Smooth muscle cell (in vitro differentiated cells): ENCODE data around the gene B9D2. TPM values are rescaled to one million over a fixed set of nuclear protein-coding genes. Genes with fewer than 3 reads are reported as not detected.
"Not testable (repeated sequence)": the region's sequence is repeated elsewhere in the genome, so short reads cannot be mapped to it uniquely, and the experiment has no call there.

Experiments used
- DNase-seq: peaks from one replicate; lab custom pipeline; 2025; ENCODE audit not compliant: unreplicated experiment; lab: John Stamatoyannopoulos, UW
- H2AFZ ChIP-seq: fragments of 200-600 bp; sonication (generic); 2 replicates; pipeline ENCODE4 v1.6.0; 2016; ENCODE audit warnings: antibody characterized with exemption, low read depth, mild to moderate bottlenecking
- H3F3A ChIP-seq: fragments of 200-600 bp; sonication (generic); 2 replicates; pipeline ENCODE4 v1.6.0; 2017; ENCODE audit warnings: antibody characterized with exemption, low read depth
- H3K27ac ChIP-seq: fragments of 200-600 bp; sonication (generic); 2 replicates; pipeline ENCODE4 v1.5.1; 2016; ENCODE audit warnings: low read depth, mild to moderate bottlenecking
- H3K27me3 ChIP-seq: fragments of 200-600 bp; sonication (generic); 2 replicates; pipeline ENCODE4 v1.6.1; 2016; ENCODE audit warnings: low read depth, mild to moderate bottlenecking
- H3K36me3 ChIP-seq: fragments of 200-600 bp; sonication (generic); 2 replicates; pipeline ENCODE4 v1.5.1; 2016; ENCODE audit warnings: low read depth
- H3K4me1 ChIP-seq: fragments of 200-600 bp; sonication (generic); 2 replicates; pipeline ENCODE4 v1.5.1; 2016; ENCODE audit warnings: low read depth
- H3K4me2 ChIP-seq: fragments of 200-600 bp; sonication (generic); 2 replicates; pipeline ENCODE4 v1.6.0; 2016; ENCODE audit warnings: mild to moderate bottlenecking
- H3K4me3 ChIP-seq: fragments of 200-600 bp; sonication (generic); 2 replicates; pipeline ENCODE4 v1.5.1; 2016; ENCODE audit warnings: mild to moderate bottlenecking
- H3K79me2 ChIP-seq: fragments of 200-600 bp; sonication (generic); 2 replicates; pipeline ENCODE4 v1.6.0; 2016; ENCODE audit warnings: low read depth, mild to moderate bottlenecking
- H3K9ac ChIP-seq: fragments of 200-600 bp; sonication (generic); 2 replicates; pipeline ENCODE4 v1.6.0; 2016; ENCODE audit warnings: low read depth
- H3K9me3 ChIP-seq: fragments of 200-600 bp; sonication (generic); replicated peaks from 2 replicates; pipeline ENCODE4 v1.5.1; 2016; ENCODE audit warnings: low read depth
- H4K20me1 ChIP-seq: fragments of 200-600 bp; sonication (generic); 2 replicates; pipeline ENCODE4 v1.6.0; 2016; ENCODE audit warnings: low read depth
- CTCF ChIP-seq: fragments of 200-600 bp; sonication (generic); IDR thresholded peaks from 2 replicates; pipeline ENCODE4 v1.5.1; 2017; ENCODE audit warnings: borderline replicate concordance, mild to moderate bottlenecking, antibody characterized with exemption; ENCODE audit not compliant: insufficient read depth, poor library complexity, severe bottlenecking
- WGBS: methylation state at CpG from one replicate; pipeline ENCODE4 v1.1.7; 2016; ENCODE audit warnings: low lambda C conversion rate; 5-methylcytosine and 5-hydroxymethylcytosine counted together
- polyA plus RNA-seq: library from polyadenylated mRNA; unstranded; fragments of >200 nt; fragmentation: Nextera tagmentation; extraction: Ambion mirVana; gene quantifications from 2 replicates; pipeline ENCODE4 v1.2.1, GENCODE V29; 2016
- total RNA-seq: library from RNA; depleted of rRNA; stranded (reverse); fragments of >200 nt; gene quantifications from 2 replicates; pipeline ENCODE4 v1.2.3, GENCODE V29; 2014

Gene B9D2
- total and polyA plus RNA-seq, 2 experiments from 2014 or later, result 1.6 to 12.2 TPM

- H3K9ac ChIP-seq, result peak overlapping the region; percentile 83
- no peaks in the 10 kb centered on the region for H3K27me3 ChIP-seq
- H3K4me2 ChIP-seq, result peak overlapping the region; percentile 94
- H3K4me3 ChIP-seq, result peak overlapping the region; percentile 76
- DNase-seq, result peak; percentile 42
- H3F3A ChIP-seq, result peaks cover 18% of the 10 kb centered on the region
- peak overlapping the region; percentile 37 for H3K27ac ChIP-seq
- no peaks in the 10 kb centered on the region for H3K9me3 ChIP-seq
- peaks cover 65% of the 10 kb centered on the region for H4K20me1 ChIP-seq
- peaks cover 3% of the 10 kb centered on the region for H3K36me3 ChIP-seq
- H3K4me1 ChIP-seq, result no peaks in the 10 kb centered on the region
- no peak overlapping the region for H2AFZ ChIP-seq
- under 1% methylated on average over 43 of the region's 58 CpGs for WGBS
- H3K79me2 ChIP-seq, result peaks cover 69% of the 10 kb centered on the region
- TF ChIP-seq CTCF, result no peak
These were observed 12.4 kb downstream of the B9D2 start for GRCh38 chr19:41351339-41352245.

- 4% methylated on average over 21 of the region's 22 CpGs for WGBS
- H2AFZ ChIP-seq, result no peak overlapping the region
- no peak for TF ChIP-seq CTCF
- H3F3A ChIP-seq, result peaks cover 17% of the 10 kb centered on the region
- H4K20me1 ChIP-seq, result peaks cover 72% of the 10 kb centered on the region
- H3K27ac ChIP-seq, result peak overlapping the region; percentile 37
- peak overlapping the region; percentile 76 for H3K4me3 ChIP-seq
- peaks cover 76% of the 10 kb centered on the region for H3K79me2 ChIP-seq
- no peaks in the 10 kb centered on the region for H3K9me3 ChIP-seq
- no peak for DNase-seq
- H3K27me3 ChIP-seq, result no peaks in the 10 kb centered on the region
- H3K9ac ChIP-seq, result peak overlapping the region; percentile 83
- no peaks in the 10 kb centered on the region for H3K4me1 ChIP-seq
- H3K4me2 ChIP-seq, result peak overlapping the region; percentile 94
- peaks cover 3% of the 10 kb centered on the region for H3K36me3 ChIP-seq
These were observed 13.1 kb downstream of the B9D2 start for GRCh38 chr19:41350735-41351338.

GRCh38 chr19:41346916-41347315, 17.0 kb downstream of the B9D2 start:
- not testable (repeated sequence) for H3K36me3 ChIP-seq, H3K4me2 ChIP-seq, H3K9ac ChIP-seq, H2AFZ ChIP-seq, H3K27me3 ChIP-seq, DNase-seq, H3K27ac ChIP-seq, H3K4me1 ChIP-seq, H3K4me3 ChIP-seq, H3K9me3 ChIP-seq
- WGBS, result 88% methylated on average over 9 of the region's 9 CpGs
- Histone ChIP-seq H3K79me2 (peaks cover 80% of the 10 kb centered on the region), H4K20me1 (peaks cover 97% of the 10 kb centered on the region), H3F3A (peaks cover 12% of the 10 kb centered on the region)

GRCh38 chr19:41344162-41344561, 19.8 kb downstream of the B9D2 start:
- WGBS, result 90% methylated on average over 2 of the region's 2 CpGs
- H3K79me2 ChIP-seq, result peaks cover 65% of the 10 kb centered on the region
- peaks cover 16% of the 10 kb centered on the region for H3F3A ChIP-seq
- peaks cover 3% of the 10 kb centered on the region for H3K36me3 ChIP-seq
- H3K4me3 ChIP-seq, result no peak overlapping the region
- no peaks in the 10 kb centered on the region for H3K9me3 ChIP-seq
- H3K9ac ChIP-seq, result no peak overlapping the region
- H3K4me2 ChIP-seq, result no peak overlapping the region
- no peaks in the 10 kb centered on the region for H3K27me3 ChIP-seq
- no peaks in the 10 kb centered on the region for H3K4me1 ChIP-seq
- TF ChIP-seq CTCF, result no peak
- H4K20me1 ChIP-seq, result peaks cover 94% of the 10 kb centered on the region
- no peak overlapping the region for H2AFZ ChIP-seq
- no peak overlapping the region for H3K27ac ChIP-seq
- no peak for DNase-seq
